ENCODE measurements around the gene NUDT21. TPM values are rescaled to one million over a fixed set of nuclear protein-coding genes. Genes with fewer than 3 reads are reported as not detected.

NUDT21 gene
- total and polyA plus RNA-seq, 10 donors = 19.4 to 93.0 (median 65.4) TPM

- H3K4me1 ChIP-seq = no peaks in the 10 kb centered on the region
- intact Hi-C loops (cut with DNase I; ENCODE audit: low total_unique reads) = no loop called here
- no peaks in the 10 kb centered on the region for H3K27me3 ChIP-seq (replicated peaks in 1 of 7)
- 94 to 98% (median 97%) methylated on average over 3 of the region's 3 CpGs for WGBS, 5 donors
- no peaks in the 10 kb centered on the region for H3K9me3 ChIP-seq
- no peak for DNase-seq
- H3K4me3 ChIP-seq = no peak overlapping the region
- peaks cover 0 to 100% (median 95%) of the 10 kb centered on the region in 6 donors for H3K36me3 ChIP-seq
- TF ChIP-seq CTCF (IDR thresholded peaks at IDR 0.05 in 8 of 11, conservative IDR thresholded peaks at IDR 0.05 in 3 of 11) (no peak), POLR2A (IDR thresholded peaks at IDR 0.05) (no peak)
- H3K27ac ChIP-seq = no peak overlapping the region
These were observed 19.1 kb upstream of the NUDT21 start for GRCh38 chr16:56470232-56470631.

GRCh38 chr16:56469748-56470147, 18.6 kb upstream of the NUDT21 start:
- no peak for DNase-seq
- H3K27me3 ChIP-seq (replicated peaks in 1 of 7) = no peaks in the 10 kb centered on the region
- no peaks in the 10 kb centered on the region for H3K4me1 ChIP-seq
- no peak overlapping the region for H3K27ac ChIP-seq
- intact Hi-C loops (cut with DNase I; ENCODE audit: low total_unique reads) = no loop called here
- no peak overlapping the region for H3K4me3 ChIP-seq
- WGBS, 5 donors = 92 to 97% (median 95%) methylated on average over 7 of the region's 7 CpGs
- H3K9me3 ChIP-seq = no peaks in the 10 kb centered on the region
- TF ChIP-seq POLR2AphosphoS5 (IDR thresholded peaks at IDR 0.05) = no peak
- TF ChIP-seq CTCF (IDR thresholded peaks at IDR 0.05 in 8 of 11, conservative IDR thresholded peaks at IDR 0.05 in 3 of 11) = no peak
- H3K36me3 ChIP-seq = peaks cover 0 to 100% (median 93%) of the 10 kb centered on the region in 6 donors

DNA sequence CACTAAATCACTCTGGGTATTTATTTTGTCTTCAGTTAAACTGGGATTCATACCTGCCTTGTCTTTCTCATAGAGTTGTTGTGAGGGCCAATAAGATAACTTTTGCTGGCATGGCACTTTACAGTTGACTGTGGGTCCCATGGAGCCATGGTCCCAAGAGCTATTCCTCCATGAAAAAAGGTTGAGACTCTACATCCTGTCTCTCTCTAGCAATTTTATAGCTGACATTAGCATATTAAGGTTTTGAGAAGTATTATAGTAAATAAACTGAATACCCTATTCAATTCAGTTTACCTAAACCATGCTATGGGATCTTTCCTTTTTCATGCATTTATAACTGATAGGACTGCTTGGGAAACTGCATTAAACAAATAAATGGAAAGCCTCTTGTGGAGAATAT, 17.7 kb upstream of the NUDT21 start:
- no peaks in the 10 kb centered on the region for H3K27me3 ChIP-seq (replicated peaks in 1 of 7)
- H3K4me3 ChIP-seq = no peak overlapping the region
- intact Hi-C loops (cut with DNase I; ENCODE audit: low total_unique reads) = no loop called here
- no peaks in the 10 kb centered on the region for H3K4me1 ChIP-seq
- no peak overlapping the region for H3K27ac ChIP-seq
- no peaks in the 10 kb centered on the region for H3K9me3 ChIP-seq
- H3K36me3 ChIP-seq = peaks cover 0 to 100% (median 89%) of the 10 kb centered on the region in 6 donors
- DNase-seq = no peak
- TF ChIP-seq POLR2AphosphoS5 (IDR thresholded peaks at IDR 0.05) = no peak
- TF ChIP-seq CTCF (IDR thresholded peaks at IDR 0.05 in 8 of 11, conservative IDR thresholded peaks at IDR 0.05 in 3 of 11) = no peak
- TF ChIP-seq POLR2A (IDR thresholded peaks at IDR 0.05) = no peak

DNA sequence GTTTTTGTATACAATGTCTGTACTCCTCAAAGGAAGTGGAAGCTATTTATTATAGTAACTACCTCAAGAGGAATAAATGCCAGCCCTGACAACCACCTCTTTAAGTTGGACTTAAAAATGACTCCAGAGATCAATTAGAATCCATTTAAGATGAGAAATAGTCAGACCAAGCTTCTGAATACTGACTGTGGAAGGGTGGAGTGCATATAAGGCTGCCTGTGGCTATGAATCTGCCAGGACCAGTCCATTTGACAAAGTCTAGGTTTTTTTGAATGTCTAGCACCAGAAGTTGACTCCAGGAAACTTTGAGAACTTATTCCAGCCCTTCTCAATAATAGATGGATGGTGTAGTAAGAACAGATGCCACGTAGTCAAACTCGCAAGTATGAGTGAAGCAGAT, 15.2 kb upstream of the NUDT21 start:
- Histone ChIP-seq H3K9me3 (no peaks in the 10 kb centered on the region), H3K27me3 (replicated peaks in 1 of 7) (no peaks in the 10 kb centered on the region), H3K36me3 (peaks cover 0 to 100% (median 83%) of the 10 kb centered on the region in 6 donors), H3K4me1 (no peaks in the 10 kb centered on the region), H3K4me3 (no peak overlapping the region), H3K27ac (no peak overlapping the region)
- 94 to 99% (median 98%) methylated on average over 2 of the region's 2 CpGs for WGBS, 5 donors
- no peak for DNase-seq
- intact Hi-C loops (cut with DNase I; ENCODE audit: low total_unique reads) = no loop called here
- TF ChIP-seq POLR2A (IDR thresholded peaks at IDR 0.05) (no peak), CTCF (IDR thresholded peaks at IDR 0.05 in 8 of 11, conservative IDR thresholded peaks at IDR 0.05 in 3 of 11) (no peak), POLR2AphosphoS5 (IDR thresholded peaks at IDR 0.05) (no peak)

Data from spleen (tissue), 11 donors.